AG09319 (cell line): ENCODE results near the gene CDH6.
"Not testable (repeated sequence)": the region's sequence is repeated elsewhere in the genome, so short reads cannot be mapped to it uniquely, and the experiment has no call there.

Experiments used
- DNase-seq: peaks from one replicate; pipeline ENCODE4 v3.0.0-alpha.2; 2010; ENCODE audit warnings: low read depth; ENCODE audit errors: extremely low read depth
- CTCF ChIP-seq: IDR thresholded peaks from 2 replicates; pipeline ENCODE4 v1.5.1; 2011; ENCODE audit warnings: low read depth, mild to moderate bottlenecking, inconsistent platforms, low read length, moderate library complexity

The CDH6 gene

GRCh38 chr5:31355337-31355736, 161.9 kb downstream of the CDH6 start:
- DNase-seq: no peak
- TF ChIP-seq CTCF: no peak

- DNase-seq: no peak
- TF ChIP-seq CTCF: no peak
Measured at GRCh38 chr5:31357038-31357437, 163.6 kb downstream of the CDH6 start.

- no peak for TF ChIP-seq CTCF
- no peak for DNase-seq
Measured at GRCh38 chr5:31359839-31360238, 166.4 kb downstream of the CDH6 start.

- DNase-seq: no peak
- TF ChIP-seq CTCF: no peak
Measured at GRCh38 chr5:31361234-31361633, 167.7 kb downstream of the CDH6 start.

GRCh38 chr5:31361704-31362528, 168.4 kb downstream of the CDH6 start:
- DNase-seq: not testable (repeated sequence)

GRCh38 chr5:31362529-31362900, 169.0 kb downstream of the CDH6 start:
- no peak for TF ChIP-seq CTCF
- no peak for DNase-seq

- no peak for DNase-seq
- TF ChIP-seq CTCF: no peak
Measured at GRCh38 chr5:31362931-31363568, 169.6 kb downstream of the CDH6 start.
